RWPE1 (cell line): ENCODE measurements around the gene GAPVD1.

Experiments used
- CTCF ChIA-PET: fragments of 350-600 bp; sonication (Branson Sonifier 250); formaldehyde crosslinking; extraction: SDS; loops from one replicate; lab custom pipeline; 2021; lab: Yijun Ruan, JAX
- POLR2A ChIA-PET: fragments of 400-600 bp; formaldehyde crosslinking; extraction: SDS; loops from one replicate; lab custom pipeline; 2020; ENCODE audit warnings: antibody characterized with exemption; ENCODE audit not compliant: low non-redundant PET; lab: Yijun Ruan, JAX
- DNase-seq: peaks from one replicate; pipeline ENCODE4 v3.0.0; 2012; ENCODE audit warnings: low spot score
- H3K27ac ChIP-seq: fragments of 450-650 bp; 2 replicates; pipeline ENCODE4 v1.5.1; 2017
- CTCF ChIP-seq: fragments of 450-650 bp; conservative IDR thresholded peaks from 2 replicates; pipeline ENCODE4 v1.5.1; 2017; ENCODE audit warnings: low read depth, mild to moderate bottlenecking

GAPVD1 gene

DNA sequence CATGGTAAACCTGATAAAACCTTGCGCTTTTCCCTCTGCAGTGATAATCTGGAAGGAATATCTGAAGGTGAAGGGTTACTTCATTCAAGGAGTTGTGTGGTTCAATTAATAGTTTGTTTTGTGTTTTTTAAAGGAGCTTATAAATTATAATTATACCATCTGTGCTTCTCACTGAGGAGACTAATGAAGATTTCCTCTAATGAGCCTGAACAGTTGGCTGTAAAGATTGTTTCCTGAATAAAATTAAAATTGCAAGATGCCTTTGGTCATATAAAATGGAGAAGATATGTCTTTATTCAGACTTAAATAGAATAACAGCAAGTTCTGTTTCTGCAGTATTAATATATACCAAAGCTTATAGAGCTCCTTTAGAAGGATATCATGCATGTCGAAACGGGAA is 59.9 kb downstream of the GAPVD1 start:
- TF ChIP-seq CTCF, result no peak
- CTCF ChIA-PET, result interaction anchor here (0.6 to 0.7 kb wide), 2 partner anchors 22 to 133 kb away, joined by 3 read pairs; no protein-coding TSS in a partner anchor
- POLR2A ChIA-PET, result no interaction called here

DNA sequence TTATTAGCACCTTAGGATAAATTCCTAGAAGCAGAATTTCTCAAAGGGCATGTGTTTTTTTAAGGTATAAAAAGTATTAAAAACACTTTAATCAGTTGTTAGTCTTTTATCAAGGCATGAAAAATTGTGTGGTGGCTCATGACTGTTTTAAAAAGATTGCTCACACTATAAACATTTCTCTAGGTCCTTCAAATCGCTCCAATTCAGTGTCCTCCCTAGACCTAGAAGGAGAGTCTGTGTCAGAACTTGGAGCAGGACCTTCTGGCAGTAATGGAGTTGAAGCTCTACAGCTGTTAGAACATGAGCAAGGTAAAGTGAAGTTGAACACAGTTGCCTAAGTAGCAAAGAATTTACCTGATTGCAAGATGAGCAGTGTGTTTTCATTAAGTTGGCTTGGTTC is 62.0 kb downstream of the GAPVD1 start:
- no peak for DNase-seq
- ChIA-PET CTCF (interaction anchor here (0.7 to 0.9 kb wide), 3 partner anchors 9 to 1939 kb away, joined by 3 to 4 read pairs (median 3); no protein-coding TSS in a partner anchor), POLR2A (no interaction called here)
- no peak overlapping the region for H3K27ac ChIP-seq
- TF ChIP-seq CTCF, result no peak

More for the DNA sequence above, 59.9 kb downstream of the GAPVD1 start:
- H3K27ac ChIP-seq, result no peak overlapping the region
- no peak for DNase-seq

DNA sequence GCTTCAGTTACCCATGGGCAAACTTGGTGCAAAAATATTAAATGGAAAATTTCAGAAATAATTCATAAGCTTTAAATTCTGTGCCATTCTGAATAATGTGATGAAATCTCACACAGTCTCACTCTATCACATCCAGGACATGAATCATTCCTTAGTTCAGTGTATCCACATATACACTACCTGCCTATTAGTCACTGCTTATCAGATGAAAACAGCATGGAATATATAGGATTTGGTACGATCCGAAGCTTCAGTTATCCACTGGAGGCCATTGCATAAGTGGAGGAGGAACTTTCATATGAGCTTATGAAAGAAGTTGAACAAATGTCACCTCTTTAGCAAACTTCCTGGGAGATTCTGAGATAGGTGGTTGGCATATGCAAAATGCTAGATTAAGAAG is 64.2 kb downstream of the GAPVD1 start:
- DNase-seq, result peak; percentile 64
- no peak for TF ChIP-seq CTCF
- ChIA-PET CTCF (interaction anchor here (0.7 to 1.2 kb wide), 2 partner anchors 82 to 182 kb away, joined by 4 read pairs; no protein-coding TSS in a partner anchor), POLR2A (no interaction called here)
- peak overlapping the region; percentile 67 for H3K27ac ChIP-seq

DNA sequence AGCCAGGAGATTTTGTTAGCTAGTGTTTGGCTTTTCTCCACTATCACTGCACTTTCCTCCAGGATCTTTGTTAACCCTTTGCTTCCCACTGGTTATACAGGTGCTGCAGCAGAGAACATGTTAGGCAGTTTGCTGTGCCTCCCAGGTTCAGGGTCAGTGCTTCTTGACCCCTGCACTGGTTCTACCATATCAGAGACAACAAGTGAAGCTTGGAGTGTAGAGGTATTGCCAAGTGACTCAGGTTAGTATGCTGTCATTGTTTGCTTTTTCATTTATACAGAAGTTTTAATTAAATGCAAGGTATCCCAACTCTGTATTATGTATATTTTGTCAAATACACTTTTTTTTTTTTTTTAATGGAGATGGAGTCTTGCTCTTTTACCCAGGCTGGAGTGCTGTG is 68.4 kb downstream of the GAPVD1 start:
- H3K27ac ChIP-seq, result peak overlapping the region; percentile 99
- TF ChIP-seq CTCF, result no peak
- ChIA-PET CTCF (interaction anchor here (0.6 kb wide), 2 partner anchors 96 to 690 kb away, joined by 3 read pairs; no protein-coding TSS in a partner anchor), POLR2A (no interaction called here)
- DNase-seq, result no peak

DNA sequence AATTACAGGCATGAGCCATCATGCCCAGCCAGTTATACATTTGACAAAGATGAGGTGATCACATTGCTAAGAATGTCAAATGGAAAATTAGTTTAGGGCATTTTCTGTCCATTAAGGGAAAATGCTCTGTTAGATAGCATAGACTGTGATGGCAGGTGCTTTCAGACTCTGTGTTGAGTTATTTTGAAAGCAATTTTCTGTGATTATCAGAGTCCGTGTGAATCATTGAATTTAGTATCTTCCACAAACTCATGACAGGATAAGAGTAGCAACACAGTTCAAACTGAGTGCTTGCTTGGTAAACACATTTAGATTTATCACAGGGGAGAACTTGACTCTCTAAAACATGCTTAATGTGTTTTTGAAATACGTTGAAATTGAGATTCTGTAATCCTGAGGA is 69.0 kb downstream of the GAPVD1 start:
- ChIA-PET POLR2A (no interaction called here), CTCF (interaction anchor here (0.6 kb wide), 2 partner anchors 97 to 689 kb away, joined by 3 read pairs; no protein-coding TSS in a partner anchor)
- DNase-seq, result no peak
- TF ChIP-seq CTCF, result no peak
- H3K27ac ChIP-seq, result no peak overlapping the region

DNA sequence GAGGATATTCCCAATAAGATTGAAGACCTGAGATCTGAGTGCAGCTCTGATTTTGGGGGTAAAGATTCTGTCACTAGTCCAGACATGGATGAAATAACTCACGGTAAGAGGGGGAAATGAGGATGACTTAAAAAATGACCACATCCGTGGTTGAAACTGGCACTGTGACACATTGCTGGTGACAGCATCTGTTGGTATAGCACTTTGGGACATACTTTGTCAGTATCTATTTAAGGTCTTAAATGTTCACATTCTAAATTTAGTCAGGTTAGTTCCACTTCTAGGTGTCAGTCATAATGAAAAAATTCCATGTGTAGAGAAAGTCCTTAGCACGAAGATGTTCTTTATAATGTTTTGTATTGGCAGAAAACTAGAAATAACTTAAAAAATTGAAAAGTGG is 70.9 kb downstream of the GAPVD1 start:
- no peak overlapping the region for H3K27ac ChIP-seq
- no peak for TF ChIP-seq CTCF
- CTCF ChIA-PET, result interaction anchor here (0.6 kb wide), 1 partner anchor 17 kb away, joined by 3 read pairs; no protein-coding TSS in a partner anchor

More for the DNA sequence above, 70.9 kb downstream of the GAPVD1 start:
- no peak for DNase-seq
- POLR2A ChIA-PET, result no interaction called here
